ENCODE results near the gene RPTOR. TPM values are rescaled to one million over a fixed set of nuclear protein-coding genes. Genes with fewer than 3 reads are reported as not detected.
"Not testable (repeated sequence)": the region's sequence is repeated elsewhere in the genome, so short reads cannot be mapped to it uniquely, and the experiment has no call there.

Gene RPTOR
- total RNA-seq, 3 donors from 2014 or later, result 76.1 to 98.3 (median 89.5) TPM

DNA sequence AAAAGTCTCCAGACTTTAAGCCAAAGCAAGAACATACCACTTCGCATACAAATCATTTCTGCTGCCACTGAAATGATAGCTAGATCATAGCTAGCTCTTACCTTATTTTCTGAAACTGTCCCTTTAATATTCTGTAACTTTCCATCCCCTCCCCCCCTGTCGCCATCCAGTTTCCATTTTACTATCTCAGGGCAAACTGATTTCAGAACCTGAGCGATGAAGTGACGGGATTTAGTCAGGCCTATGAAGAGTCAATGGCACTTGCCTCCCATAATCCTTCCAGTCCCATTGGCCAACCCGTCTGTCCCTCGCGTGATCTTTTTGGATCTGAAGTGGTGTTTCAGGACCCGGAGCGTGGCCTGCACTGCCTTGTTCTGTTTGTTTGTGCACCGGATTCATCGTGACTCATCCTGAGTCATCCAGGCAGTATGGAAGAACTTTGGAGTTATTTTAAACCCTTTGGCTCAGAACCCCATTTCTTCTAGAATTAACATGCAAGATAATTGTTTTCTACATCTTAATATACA is 247.2 kb downstream of the RPTOR start:
- Mint-ChIP-seq H3K27me3 (ENCODE audit: low read depth) (no peaks in the 10 kb centered on the region), H3K4me3 (peak overlapping the region; percentile 66), H3K9me3 (peaks cover 3% of the 10 kb centered on the region), H3K4me1 (ENCODE audit: low read depth) (peaks cover 82% of the 10 kb centered on the region), H3K36me3 (ENCODE audit: insufficient read depth) (peaks cover 38% of the 10 kb centered on the region)
- peak; percentile 27 for DNase-seq
- peak; percentile 60 to 61 for ATAC-seq

GRCh38 chr17:80792373-80792781 is 247.7 kb downstream of the RPTOR start:
- Mint-ChIP-seq H3K4me3 (no peak overlapping the region), H3K36me3 (ENCODE audit: insufficient read depth) (peaks cover 36% of the 10 kb centered on the region), H3K27me3 (ENCODE audit: low read depth) (no peaks in the 10 kb centered on the region), H3K4me1 (ENCODE audit: low read depth) (peaks cover 77% of the 10 kb centered on the region), H3K9me3 (peaks cover 3% of the 10 kb centered on the region)
- DNase-seq (no peak), ATAC-seq (no peak)

DNA sequence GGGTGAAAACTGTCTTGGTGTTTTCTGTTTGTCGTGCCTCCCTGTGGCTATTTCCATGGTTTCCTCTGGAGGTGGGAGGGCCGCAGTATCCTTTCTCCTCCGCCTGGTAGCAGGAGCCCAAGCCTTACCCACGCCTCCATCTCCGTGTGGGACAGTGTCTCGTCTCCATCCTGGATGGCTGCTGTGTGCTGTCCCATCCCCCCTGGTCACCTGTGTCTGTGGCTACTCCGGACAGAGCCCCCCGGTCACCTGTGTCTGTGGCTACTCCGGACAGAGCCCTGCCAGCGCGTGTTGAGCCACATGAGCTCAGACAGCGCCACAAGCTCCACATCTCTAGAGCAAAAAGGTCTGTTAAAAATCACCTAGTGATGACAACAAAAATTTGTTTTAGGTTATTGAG is 248.8 kb downstream of the RPTOR start:
- ATAC-seq (no peak), DNase-seq (no peak)
- H3K4me3 Mint-ChIP-seq, result no peak overlapping the region
- peaks cover 2% of the 10 kb centered on the region for H3K9me3 Mint-ChIP-seq
- H3K36me3 Mint-ChIP-seq (ENCODE audit: insufficient read depth), result peaks cover 32% of the 10 kb centered on the region
- H3K4me1 Mint-ChIP-seq (ENCODE audit: low read depth), result peaks cover 68% of the 10 kb centered on the region
- no peaks in the 10 kb centered on the region for H3K27me3 Mint-ChIP-seq (ENCODE audit: low read depth)

DNA sequence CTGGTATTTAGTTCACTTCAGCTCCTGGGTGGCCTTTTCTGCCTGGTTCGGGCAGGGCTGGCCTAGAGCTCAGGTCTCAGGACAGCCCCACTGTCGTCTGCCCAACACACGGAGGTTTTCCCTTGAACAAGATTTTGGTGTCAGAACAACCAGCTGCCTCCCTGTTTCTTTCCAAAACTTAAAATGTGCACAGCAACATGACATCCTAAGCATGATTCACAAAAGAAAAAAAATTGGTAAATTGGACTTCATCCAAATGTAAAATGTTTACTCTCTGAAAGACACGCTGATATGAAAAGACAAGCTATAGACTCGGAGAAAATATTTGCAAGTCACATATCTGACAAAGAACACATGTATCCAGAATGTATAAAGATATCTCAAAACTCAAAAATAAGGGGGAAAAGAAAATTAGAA is 249.2 kb downstream of the RPTOR start:
- H3K36me3 Mint-ChIP-seq (ENCODE audit: insufficient read depth), result peaks cover 30% of the 10 kb centered on the region
- ATAC-seq, result no peak
- peaks cover 64% of the 10 kb centered on the region for H3K4me1 Mint-ChIP-seq (ENCODE audit: low read depth)
- no peak for DNase-seq
- H3K4me3 Mint-ChIP-seq, result no peak overlapping the region
- no peaks in the 10 kb centered on the region for H3K9me3 Mint-ChIP-seq
- no peaks in the 10 kb centered on the region for H3K27me3 Mint-ChIP-seq (ENCODE audit: low read depth)

GRCh38 chr17:80794281-80795089 is 249.8 kb downstream of the RPTOR start:
- no peaks in the 10 kb centered on the region for H3K27me3 Mint-ChIP-seq (ENCODE audit: low read depth)
- no peaks in the 10 kb centered on the region for H3K9me3 Mint-ChIP-seq
- DNase-seq, result no peak
- no peak overlapping the region for H3K4me3 Mint-ChIP-seq
- peaks cover 58% of the 10 kb centered on the region for H3K4me1 Mint-ChIP-seq (ENCODE audit: low read depth)
- no peak for ATAC-seq
- H3K36me3 Mint-ChIP-seq (ENCODE audit: insufficient read depth), result peaks cover 30% of the 10 kb centered on the region

DNA sequence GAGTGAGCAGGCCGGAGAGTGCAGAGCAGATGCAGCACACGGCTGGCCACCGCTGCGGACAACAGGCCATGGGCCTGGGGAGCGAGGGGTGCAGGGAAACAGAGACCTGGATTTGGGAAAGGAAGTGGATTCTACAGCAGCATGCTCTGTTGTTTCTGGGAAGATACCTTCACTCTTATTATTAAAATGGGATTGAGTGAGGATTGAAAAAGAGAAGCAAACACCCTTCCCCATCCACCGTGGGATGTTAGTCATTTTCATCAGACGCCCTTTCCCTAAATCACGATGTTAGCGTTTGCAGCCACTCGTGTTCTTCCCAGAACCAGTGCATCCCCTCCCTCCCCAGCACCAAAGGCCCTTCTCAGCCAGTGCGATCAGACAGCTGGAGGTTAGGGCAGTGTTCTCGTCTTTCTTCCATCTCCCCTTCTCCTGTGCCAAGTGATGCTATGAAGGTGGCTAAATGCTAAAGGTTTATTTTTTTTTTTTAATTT is 250.5 kb downstream of the RPTOR start:
- DNase-seq (no peak), ATAC-seq (no peak)
- Mint-ChIP-seq H3K36me3 (ENCODE audit: insufficient read depth) (peaks cover 30% of the 10 kb centered on the region), H3K4me3 (no peak overlapping the region), H3K27me3 (ENCODE audit: low read depth) (no peaks in the 10 kb centered on the region), H3K4me1 (ENCODE audit: low read depth) (peaks cover 52% of the 10 kb centered on the region), H3K9me3 (no peaks in the 10 kb centered on the region)

DNA sequence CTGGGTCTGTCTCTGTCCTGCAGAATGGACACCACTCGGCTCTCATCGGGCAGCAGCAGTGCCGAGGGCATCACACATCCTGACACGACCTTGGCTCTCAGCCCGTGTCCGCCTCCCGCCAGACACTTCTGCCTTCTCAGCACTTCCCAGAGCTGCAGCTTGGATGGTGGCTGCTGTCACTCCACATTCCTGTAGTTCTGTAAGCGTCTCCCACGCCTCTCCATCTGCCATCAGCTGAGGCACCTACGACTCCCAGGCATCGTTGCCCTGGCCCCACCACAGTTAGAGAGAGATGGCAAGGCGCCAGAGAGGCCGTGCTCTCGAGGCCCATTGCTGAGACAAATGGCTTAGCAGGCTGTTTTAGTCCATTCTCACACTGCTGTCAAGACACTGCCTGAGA is 251.1 kb downstream of the RPTOR start:
- DNase-seq, result no peak
- Mint-ChIP-seq H3K4me1 (ENCODE audit: low read depth) (peaks cover 46% of the 10 kb centered on the region), H3K9me3 (no peaks in the 10 kb centered on the region), H3K27me3 (ENCODE audit: low read depth) (no peaks in the 10 kb centered on the region), H3K4me3 (no peak overlapping the region), H3K36me3 (ENCODE audit: insufficient read depth) (peaks cover 30% of the 10 kb centered on the region)
- ATAC-seq, result no peak

DNA sequence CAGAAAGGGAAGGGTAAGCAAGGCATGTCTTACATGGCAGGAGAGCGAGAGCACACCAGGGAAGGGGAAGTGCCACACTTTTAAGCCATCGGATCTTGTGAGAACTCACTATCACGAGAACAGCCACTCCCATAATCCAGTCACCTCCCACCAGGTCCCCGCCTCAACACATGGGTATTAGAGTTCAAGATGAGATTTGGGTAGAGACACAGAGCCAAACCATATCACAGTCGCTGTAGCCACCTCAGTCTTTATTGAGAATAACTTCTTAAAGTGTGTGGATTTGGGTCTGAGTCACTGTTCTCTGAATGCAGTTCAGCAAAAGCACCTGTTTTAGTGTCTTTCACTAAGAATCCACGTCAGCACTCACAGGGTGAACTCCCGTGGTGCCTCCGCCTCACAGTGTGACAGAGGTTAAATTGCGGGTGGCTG is 251.8 kb downstream of the RPTOR start:
- Mint-ChIP-seq H3K36me3 (ENCODE audit: insufficient read depth) (peaks cover 30% of the 10 kb centered on the region), H3K4me1 (ENCODE audit: low read depth) (peaks cover 39% of the 10 kb centered on the region), H3K4me3 (no peak overlapping the region), H3K9me3 (no peaks in the 10 kb centered on the region), H3K27me3 (ENCODE audit: low read depth) (no peaks in the 10 kb centered on the region)
- DNase-seq, result no peak
- peak; percentile 64 to 69 for ATAC-seq

- peaks cover 31% of the 10 kb centered on the region for H3K4me1 Mint-ChIP-seq (ENCODE audit: low read depth)
- not testable (repeated sequence) for ATAC-seq
Measured at GRCh38 chr17:80797222-80797621, 252.6 kb downstream of the RPTOR start.

GRCh38 chr17:80797741-80798594 is 253.3 kb downstream of the RPTOR start:
- no peak overlapping the region for H3K4me3 Mint-ChIP-seq
- no peak for DNase-seq
- H3K36me3 Mint-ChIP-seq (ENCODE audit: insufficient read depth), result peaks cover 27% of the 10 kb centered on the region
- no peaks in the 10 kb centered on the region for H3K27me3 Mint-ChIP-seq (ENCODE audit: low read depth)
- no peaks in the 10 kb centered on the region for H3K9me3 Mint-ChIP-seq
- no peak for ATAC-seq
- peaks cover 25% of the 10 kb centered on the region for H3K4me1 Mint-ChIP-seq (ENCODE audit: low read depth)

More at GRCh38 chr17:80797222-80797621, 252.6 kb downstream of the RPTOR start:
- H3K9me3 Mint-ChIP-seq; H3K27me3 Mint-ChIP-seq (ENCODE audit: low read depth); H3K4me3 Mint-ChIP-seq; DNase-seq: not testable (repeated sequence)
- peaks cover 27% of the 10 kb centered on the region for H3K36me3 Mint-ChIP-seq (ENCODE audit: insufficient read depth)

- Mint-ChIP-seq H3K4me3 (no peak overlapping the region), H3K4me1 (ENCODE audit: low read depth) (peaks cover 22% of the 10 kb centered on the region), H3K36me3 (ENCODE audit: insufficient read depth) (peaks cover 23% of the 10 kb centered on the region), H3K9me3 (no peaks in the 10 kb centered on the region), H3K27me3 (ENCODE audit: low read depth) (no peaks in the 10 kb centered on the region)
- no peak for ATAC-seq
- DNase-seq, result no peak
Measured at GRCh38 chr17:80798595-80799537, 254.2 kb downstream of the RPTOR start.

- H3K36me3 Mint-ChIP-seq (ENCODE audit: insufficient read depth), result peaks cover 13% of the 10 kb centered on the region
- DNase-seq (no peak), ATAC-seq (no peak)
- no peaks in the 10 kb centered on the region for H3K9me3 Mint-ChIP-seq
- no peak overlapping the region for H3K4me3 Mint-ChIP-seq
- H3K27me3 Mint-ChIP-seq (ENCODE audit: low read depth), result no peaks in the 10 kb centered on the region
- peaks cover 24% of the 10 kb centered on the region for H3K4me1 Mint-ChIP-seq (ENCODE audit: low read depth)
Measured at GRCh38 chr17:80799538-80800480, 255.2 kb downstream of the RPTOR start.

Measured in activated T-cell treated with anti-CD3 and anti-CD28 coated beads, Interleukin-2, amount 50 U/mL, for 4 hours (primary cell).